DOHH2 (cell line): ENCODE data around the gene ST3GAL4.
"Not testable (repeated sequence)": the region's sequence is repeated elsewhere in the genome, so short reads cannot be mapped to it uniquely, and the experiment has no call there.

Experiments used
- H3F3A ChIP-seq: fragments of 200-600 bp; sonication (generic), shearing (Covaris generic); 2 replicates; pipeline ENCODE4 v1.6.0; 2016; ENCODE audit warnings: antibody characterized with exemption, mild to moderate bottlenecking; ENCODE audit not compliant: control insufficient read depth, insufficient read depth
- H3K27ac ChIP-seq: fragments of 200-600 bp; sonication (generic); 2 replicates; pipeline ENCODE4 v1.5.1; 2014; ENCODE audit warnings: low read depth, mild to moderate bottlenecking, low read length, moderate library complexity
- H3K27me3 ChIP-seq: fragments of 200-600 bp; sonication (generic); 2 replicates; pipeline ENCODE4 v1.6.1; 2014; ENCODE audit warnings: mild to moderate bottlenecking, low read length, mixed read lengths; ENCODE audit not compliant: control insufficient read depth
- H3K36me3 ChIP-seq: fragments of 200-600 bp; sonication (generic); 2 replicates; pipeline ENCODE4 v1.6.1; 2014; ENCODE audit warnings: mild to moderate bottlenecking, low read length, moderate library complexity, mixed read lengths; ENCODE audit not compliant: control insufficient read depth
- H3K4me1 ChIP-seq: fragments of 200-600 bp; sonication (generic); 2 replicates; pipeline ENCODE4 v1.6.1; 2014; ENCODE audit warnings: mild to moderate bottlenecking, low read length, mixed read lengths; ENCODE audit not compliant: control insufficient read depth
- H3K4me2 ChIP-seq: fragments of 200-600 bp; sonication (generic); 2 replicates; pipeline ENCODE4 v1.6.0; 2014; ENCODE audit warnings: mild to moderate bottlenecking, low read length, moderate library complexity
- H3K4me3 ChIP-seq: fragments of 200-600 bp; sonication (generic); 2 replicates; pipeline ENCODE4 v1.5.1; 2014; ENCODE audit warnings: mild to moderate bottlenecking, low read length, mixed read lengths
- H3K79me2 ChIP-seq: fragments of 200-600 bp; sonication (generic); 2 replicates; pipeline ENCODE4 v1.6.1; 2014; ENCODE audit warnings: mild to moderate bottlenecking, low read length, mixed read lengths; ENCODE audit not compliant: control insufficient read depth
- H3K9me2 ChIP-seq: fragments of 200-600 bp; sonication (generic); replicated peaks from 2 replicates; pipeline ENCODE4 v1.6.1; 2014; ENCODE audit warnings: mild to moderate bottlenecking, low read length, mixed read lengths; ENCODE audit not compliant: control insufficient read depth
- H3K9me3 ChIP-seq: fragments of 200-600 bp; sonication (generic); 2 replicates; pipeline ENCODE4 v1.6.1; 2014; ENCODE audit warnings: antibody characterized with exemption, low read length, mixed read lengths; ENCODE audit not compliant: control insufficient read depth, insufficient read depth
- H4K20me1 ChIP-seq: fragments of 200-600 bp; sonication (generic); 2 replicates; pipeline ENCODE4 v1.6.0; 2014; ENCODE audit warnings: low read depth, mild to moderate bottlenecking, antibody characterized with exemption, low read length, moderate library complexity; ENCODE audit not compliant: control insufficient read depth, insufficient read depth
- CTCF ChIP-seq: fragments of 200-600 bp; sonication (generic); IDR thresholded peaks from one replicate; pipeline ENCODE4 v1.5.1; 2014; ENCODE audit warnings: antibody characterized with exemption, mild to moderate bottlenecking, low read depth, low read length; ENCODE audit not compliant: poor library complexity, severe bottlenecking
- EZH2phosphoT487 ChIP-seq: fragments of 200-600 bp; sonication (generic); IDR thresholded peaks from 2 replicates; pipeline ENCODE4 v1.6.1; 2017; ENCODE audit warnings: borderline replicate concordance, mild to moderate bottlenecking, antibody characterized with exemption, low read length, moderate library complexity, mixed read lengths

ST3GAL4 gene

GRCh38 chr11:126361400-126361799 lies 5.9 kb downstream of the ST3GAL4 start:
- Histone ChIP-seq H3K4me1 (peaks cover 4% of the 10 kb centered on the region; the same call in 1 of the 2 replicates), H3K4me3 (no peak overlapping the region), H4K20me1 (no peaks in the 10 kb centered on the region), H3K9me2 (no peaks in the 10 kb centered on the region), H3K79me2 (0 out of 2 replicates have a peak, but pooled peaks cover 4% of the 10 kb centered on the region), H3K27ac (no peak overlapping the region), H3K27me3 (no peaks in the 10 kb centered on the region), H3K9me3 (no peaks in the 10 kb centered on the region), H3F3A (no peaks in the 10 kb centered on the region), H3K4me2 (no peak overlapping the region), H3K36me3 (no peaks in the 10 kb centered on the region)
- no peak for TF ChIP-seq EZH2phosphoT487
- TF ChIP-seq CTCF: no peak

- H3K4me3 ChIP-seq: no peak overlapping the region
- H3K36me3 ChIP-seq: no peaks in the 10 kb centered on the region
- no peaks in the 10 kb centered on the region for H3K4me1 ChIP-seq
- H3K79me2 ChIP-seq: no peaks in the 10 kb centered on the region
- no peaks in the 10 kb centered on the region for H3K9me3 ChIP-seq
- no peaks in the 10 kb centered on the region for H3K9me2 ChIP-seq
- no peaks in the 10 kb centered on the region for H3K27me3 ChIP-seq
- no peak overlapping the region for H3K4me2 ChIP-seq
- H4K20me1 ChIP-seq: no peaks in the 10 kb centered on the region
- TF ChIP-seq EZH2phosphoT487: no peak
- no peak for TF ChIP-seq CTCF
- H3K27ac ChIP-seq: no peak overlapping the region
- H3F3A ChIP-seq: no peaks in the 10 kb centered on the region
Measured at GRCh38 chr11:126362879-126363655, 7.6 kb downstream of the ST3GAL4 start.

- TF ChIP-seq CTCF (no peak), EZH2phosphoT487 (no peak)
- Histone ChIP-seq H3K9me3 (no peaks in the 10 kb centered on the region), H3K4me3 (no peak overlapping the region), H3K9me2 (no peaks in the 10 kb centered on the region), H3K4me2 (no peak overlapping the region), H3F3A (no peaks in the 10 kb centered on the region), H3K36me3 (no peaks in the 10 kb centered on the region), H3K4me1 (0 out of 2 replicates have a peak, but pooled peaks cover 5% of the 10 kb centered on the region), H4K20me1 (no peaks in the 10 kb centered on the region), H3K79me2 (no peaks in the 10 kb centered on the region), H3K27ac (no peak overlapping the region), H3K27me3 (no peaks in the 10 kb centered on the region)
Measured at GRCh38 chr11:126363706-126364248, 8.3 kb downstream of the ST3GAL4 start.

GRCh38 chr11:126364735-126365134 lies 9.2 kb downstream of the ST3GAL4 start:
- not testable (repeated sequence) for H3K79me2 ChIP-seq, H3K27ac ChIP-seq, H4K20me1 ChIP-seq, H3K9me3 ChIP-seq, H3K4me1 ChIP-seq, H3K36me3 ChIP-seq, H3K4me3 ChIP-seq, H3K4me2 ChIP-seq, H3K9me2 ChIP-seq, H3F3A ChIP-seq, H3K27me3 ChIP-seq

- H3K79me2 ChIP-seq, H3K36me3 ChIP-seq, H4K20me1 ChIP-seq, H3K27ac ChIP-seq, H3K27me3 ChIP-seq, H3F3A ChIP-seq, H3K9me3 ChIP-seq, H3K4me3 ChIP-seq, H3K4me2 ChIP-seq, H3K9me2 ChIP-seq: not testable (repeated sequence)
- peaks cover 13% of the 10 kb centered on the region for H3K4me1 ChIP-seq
Measured at GRCh38 chr11:126365508-126365907, 10.0 kb downstream of the ST3GAL4 start.
